GM15510 (cell line): ENCODE results near the gene IFT122.

Experiments used
- POLR2A ChIP-seq: IDR thresholded peaks from 3 replicates; pipeline ENCODE4 v1.6.1; 2011; ENCODE audit warnings: borderline replicate concordance; ENCODE audit not compliant: insufficient read length; ENCODE audit errors: extremely low read depth

IFT122 gene

DNA sequence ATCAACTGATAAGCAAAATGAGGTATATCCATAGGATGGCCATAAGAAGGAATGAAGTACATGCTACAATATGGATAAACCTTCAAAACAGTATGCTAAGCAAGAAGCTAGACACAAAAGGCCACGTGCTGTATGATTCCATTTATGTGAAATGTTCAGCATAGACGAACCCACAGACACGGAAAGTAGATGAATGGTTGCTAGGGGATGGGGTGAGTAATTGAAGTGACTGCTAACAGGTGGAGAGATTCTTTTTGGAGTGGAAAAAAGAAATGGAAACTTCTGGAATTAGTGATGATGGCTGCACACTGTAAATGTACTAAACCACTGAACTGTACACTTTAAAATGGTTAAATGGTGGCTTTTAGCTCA is 11.0 kb upstream of the IFT122 start:
- TF ChIP-seq POLR2A: no peak

DNA sequence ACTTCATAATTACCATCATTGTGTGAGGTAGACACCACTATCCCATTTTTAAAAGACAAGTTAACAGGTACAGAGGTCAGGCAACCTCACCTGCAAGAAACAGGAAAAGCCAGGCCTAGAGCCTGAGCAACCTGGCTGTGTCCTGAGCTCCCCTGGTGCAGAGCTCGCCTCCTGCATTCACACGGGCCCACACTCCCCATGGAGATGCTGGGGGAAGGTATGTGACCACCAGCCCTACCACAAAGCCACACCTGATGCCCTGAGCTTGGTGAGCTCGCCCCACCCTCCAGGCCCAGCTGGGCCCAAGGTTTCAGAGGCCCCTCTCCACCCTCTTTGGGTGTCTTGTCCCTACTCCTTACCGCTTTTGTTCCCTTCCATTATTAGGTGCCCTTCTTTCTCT is 10.4 kb upstream of the IFT122 start:
- no peak for TF ChIP-seq POLR2A

DNA sequence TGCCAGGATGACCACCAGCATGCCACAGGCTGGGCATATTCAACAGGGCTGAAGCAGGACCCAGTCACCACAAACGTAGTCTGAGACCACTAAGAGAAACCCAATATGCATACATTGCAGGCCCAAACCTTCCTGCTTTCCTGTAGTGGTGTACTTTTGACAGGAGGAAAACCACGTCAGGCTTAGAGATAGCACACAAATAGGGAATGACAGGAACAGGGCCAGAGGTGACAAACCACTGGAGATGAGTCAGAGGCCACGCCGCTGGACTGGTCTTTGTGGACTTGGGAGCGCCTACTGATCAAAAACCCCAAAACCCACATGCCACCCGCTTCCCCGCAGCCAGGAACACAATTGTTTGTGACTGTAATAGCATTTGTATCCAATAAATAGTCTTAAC is 8.0 kb upstream of the IFT122 start:
- no peak for TF ChIP-seq POLR2A

DNA sequence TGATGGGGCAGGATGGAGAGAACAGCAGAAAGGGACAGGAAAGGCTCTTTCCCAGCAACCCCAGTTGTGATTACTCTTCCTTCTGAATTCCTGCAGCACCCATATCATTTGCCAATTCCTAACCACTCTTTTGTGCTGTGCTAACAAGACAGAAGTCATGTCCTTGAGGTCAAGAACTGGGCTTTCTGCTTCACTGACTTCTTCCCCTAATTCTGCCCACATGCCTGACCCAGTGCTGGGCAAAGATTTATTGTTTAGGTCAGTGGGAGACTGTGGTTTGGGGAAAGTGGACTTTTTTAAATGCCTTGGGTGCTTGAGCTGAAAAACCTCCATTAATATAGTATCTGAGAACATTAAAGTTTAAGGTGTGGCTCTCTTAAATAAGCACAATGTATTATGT is 7.4 kb upstream of the IFT122 start:
- TF ChIP-seq POLR2A: no peak

DNA sequence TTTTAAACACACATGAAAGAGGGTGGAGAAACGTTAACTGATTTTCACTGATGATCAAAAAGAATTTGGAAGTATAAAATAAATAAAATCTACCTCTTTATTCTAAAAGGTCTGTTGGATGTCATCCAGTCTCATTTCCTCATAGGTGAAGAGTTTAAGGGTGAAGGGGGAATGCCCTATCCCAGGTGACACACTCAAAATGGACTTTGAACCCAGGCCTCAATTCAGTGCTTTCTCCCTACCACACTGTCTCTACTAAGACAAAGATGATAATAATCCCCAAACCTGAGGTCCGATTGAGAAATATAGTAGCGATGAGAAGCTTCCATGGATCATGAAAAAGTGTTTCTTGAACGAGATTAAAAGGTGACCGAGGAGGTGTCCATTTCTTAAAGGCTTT is 6.5 kb upstream of the IFT122 start:
- TF ChIP-seq POLR2A: no peak

- no peak for TF ChIP-seq POLR2A
These were observed 5.9 kb upstream of the IFT122 start for GRCh38 chr3:129434140-129434539.

DNA sequence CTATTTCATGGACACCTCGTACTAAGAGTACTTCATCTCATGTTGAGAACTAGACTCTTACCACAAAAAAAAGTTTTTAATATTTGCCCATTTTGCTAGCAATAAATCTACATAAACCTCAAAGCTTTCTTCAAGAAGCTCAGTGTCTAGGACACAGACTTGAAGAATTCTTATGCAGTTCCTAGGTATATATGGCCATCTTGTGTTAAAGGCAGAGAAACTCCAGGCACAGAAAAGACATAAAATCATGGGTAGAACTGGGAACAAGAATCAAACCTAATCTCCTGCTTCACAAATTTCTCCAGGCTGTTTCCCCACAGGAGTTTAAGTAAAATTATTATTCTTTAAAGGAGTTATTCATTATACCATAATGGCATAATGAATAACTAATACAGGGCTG is 4.7 kb upstream of the IFT122 start:
- TF ChIP-seq POLR2A: no peak

DNA sequence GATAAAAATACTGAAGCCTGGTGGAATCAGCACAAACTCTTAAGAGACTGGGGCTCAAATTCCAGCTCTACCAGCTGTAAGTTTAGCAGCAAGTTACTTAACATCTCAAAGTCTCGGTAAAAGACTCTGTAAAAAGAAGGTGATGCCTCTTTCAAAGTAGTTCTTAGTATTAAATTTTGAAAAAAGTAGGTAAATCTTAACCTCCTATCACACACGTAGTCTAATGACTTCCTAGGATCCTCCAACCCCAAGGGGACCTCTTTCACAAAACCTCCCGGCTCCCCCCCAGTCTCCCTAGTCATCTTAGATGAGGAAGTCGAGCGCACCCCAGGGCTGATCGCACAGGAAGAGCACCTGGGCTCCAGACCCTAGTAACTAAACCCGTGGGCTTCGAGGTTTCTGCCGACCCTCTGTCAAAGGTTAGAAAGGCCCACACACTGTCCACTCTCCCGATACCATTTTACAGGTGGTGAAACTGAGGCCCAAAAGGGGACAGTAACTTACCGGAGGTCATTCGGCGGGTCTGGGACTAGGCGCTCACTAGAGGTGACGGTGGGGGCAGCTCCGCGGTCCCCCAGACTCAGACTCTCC is 703 bp upstream of the IFT122 start:
- no peak for TF ChIP-seq POLR2A

DNA sequence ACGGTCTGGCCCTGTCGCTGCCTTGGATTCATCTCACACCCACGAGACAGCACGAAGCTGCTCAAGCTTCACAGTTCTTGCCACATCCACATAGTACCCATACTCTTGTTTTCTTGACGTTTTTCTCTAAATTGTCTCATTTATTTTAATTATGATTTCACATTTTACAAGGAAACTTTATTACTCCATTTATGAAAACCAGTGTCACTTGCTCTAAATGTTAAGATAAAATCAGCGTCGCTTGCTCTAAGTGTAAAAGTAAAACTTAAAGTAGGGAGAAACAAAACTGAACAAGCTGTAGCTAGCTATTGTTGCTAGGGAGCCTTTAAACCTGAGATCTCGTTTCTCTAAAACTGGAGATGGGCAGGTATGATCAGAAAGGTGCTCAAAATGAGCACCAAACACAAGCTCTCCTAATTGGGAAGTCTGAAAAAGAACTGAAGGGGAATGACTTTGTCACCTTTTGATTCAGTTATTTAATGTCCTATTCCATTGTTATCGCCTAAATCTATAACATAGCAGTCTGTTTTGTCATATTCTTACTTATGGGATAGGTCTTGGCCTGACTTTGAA is 680 bp downstream of the IFT122 start:
- no peak for TF ChIP-seq POLR2A

DNA sequence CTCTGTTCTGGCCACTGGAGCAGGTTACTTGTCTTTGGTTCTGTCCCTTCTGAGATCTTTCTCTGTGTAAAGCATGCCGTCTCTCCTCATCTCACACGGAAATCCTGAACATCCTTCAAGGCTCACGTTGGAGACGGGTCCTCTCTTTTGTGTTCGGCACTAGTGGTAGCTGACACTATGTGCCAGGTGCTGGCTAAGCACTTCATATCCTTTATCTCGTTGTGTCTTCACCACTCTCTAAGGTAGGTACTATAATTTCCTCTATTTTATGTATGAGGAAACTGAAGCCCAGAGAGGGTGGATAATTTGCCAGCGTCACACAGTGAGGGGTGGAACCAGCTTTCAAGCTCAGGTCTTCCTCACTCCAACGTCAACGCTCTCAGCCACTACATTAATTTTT is 1.2 kb downstream of the IFT122 start:
- TF ChIP-seq POLR2A: no peak

DNA sequence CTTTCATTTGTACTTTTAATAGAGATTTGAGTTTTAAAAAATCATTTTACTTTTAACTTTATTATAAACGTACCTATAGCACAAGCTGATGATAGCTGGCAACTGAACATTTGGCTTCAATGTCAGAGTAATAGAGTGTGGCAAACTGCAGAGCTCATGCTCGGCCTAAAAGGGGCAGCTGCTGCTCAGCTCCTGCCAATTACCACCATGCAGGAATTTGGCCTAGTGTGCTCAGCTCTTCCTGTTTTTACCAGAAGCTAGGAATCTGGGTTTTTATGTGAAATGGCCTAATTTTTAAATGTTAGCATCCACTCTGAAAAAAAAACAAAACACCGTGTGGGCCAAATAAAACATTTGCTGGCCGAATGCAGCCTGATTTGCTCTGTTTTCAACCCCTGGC is 1.8 kb downstream of the IFT122 start:
- no peak for TF ChIP-seq POLR2A

DNA sequence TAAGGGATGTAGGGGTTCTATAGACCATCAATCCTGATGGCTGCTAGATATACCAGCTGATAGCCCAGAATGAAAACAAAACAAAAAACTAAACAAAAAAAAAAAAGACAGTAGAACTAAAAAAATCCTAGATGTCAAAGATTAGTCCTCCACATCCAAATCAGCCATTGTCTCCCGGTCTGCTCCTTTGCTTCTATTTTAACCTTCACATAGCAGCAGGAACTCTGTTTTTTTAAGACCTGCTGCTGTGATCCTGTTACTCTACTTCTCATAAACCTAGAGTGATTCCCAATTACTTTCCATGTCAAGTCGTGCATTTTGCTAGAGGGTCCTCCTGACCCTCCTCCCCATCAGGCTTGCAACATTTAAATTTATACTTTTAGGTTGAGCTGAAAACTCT is 2.5 kb downstream of the IFT122 start:
- no peak for TF ChIP-seq POLR2A

- TF ChIP-seq POLR2A: no peak
These were observed 2.9 kb downstream of the IFT122 start for GRCh38 chr3:129442947-129443346.

DNA sequence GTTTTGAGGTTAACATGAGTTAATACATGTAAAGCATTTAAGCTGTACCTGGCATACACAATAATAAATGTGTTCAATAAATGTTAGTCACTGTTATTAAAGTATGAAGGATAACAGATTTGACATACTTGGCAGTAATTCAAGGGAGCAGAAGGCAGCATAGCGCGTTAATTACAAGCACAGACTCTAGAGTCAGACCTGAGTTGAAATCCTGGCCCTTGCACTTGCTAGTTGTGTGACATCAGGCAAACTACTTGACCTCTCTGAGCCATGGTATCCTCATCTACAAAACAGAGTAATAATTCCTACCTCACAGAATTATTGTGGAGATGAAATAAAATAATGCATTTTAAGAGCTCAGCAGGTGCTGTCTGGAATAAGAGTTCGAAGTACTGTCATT is 5.4 kb downstream of the IFT122 start:
- no peak for TF ChIP-seq POLR2A

DNA sequence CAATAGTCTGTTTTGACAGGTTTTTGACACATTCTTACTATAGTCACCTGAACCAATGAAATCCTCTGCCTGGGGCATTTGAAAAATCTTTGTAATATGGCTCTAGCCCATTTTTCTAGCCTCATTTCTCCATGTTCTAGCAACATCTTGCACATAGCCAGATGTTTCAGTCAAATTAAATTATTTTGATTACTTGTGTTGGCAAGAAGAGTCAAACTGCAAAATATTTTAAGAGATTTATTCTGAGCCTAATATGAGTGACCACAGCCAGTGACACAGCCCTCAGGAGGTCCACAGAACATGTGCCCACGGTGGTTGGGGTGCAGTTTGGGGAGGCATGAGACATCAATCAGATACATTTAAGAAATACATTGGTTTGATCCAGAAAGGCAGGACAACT is 6.9 kb downstream of the IFT122 start:
- TF ChIP-seq POLR2A: no peak

DNA sequence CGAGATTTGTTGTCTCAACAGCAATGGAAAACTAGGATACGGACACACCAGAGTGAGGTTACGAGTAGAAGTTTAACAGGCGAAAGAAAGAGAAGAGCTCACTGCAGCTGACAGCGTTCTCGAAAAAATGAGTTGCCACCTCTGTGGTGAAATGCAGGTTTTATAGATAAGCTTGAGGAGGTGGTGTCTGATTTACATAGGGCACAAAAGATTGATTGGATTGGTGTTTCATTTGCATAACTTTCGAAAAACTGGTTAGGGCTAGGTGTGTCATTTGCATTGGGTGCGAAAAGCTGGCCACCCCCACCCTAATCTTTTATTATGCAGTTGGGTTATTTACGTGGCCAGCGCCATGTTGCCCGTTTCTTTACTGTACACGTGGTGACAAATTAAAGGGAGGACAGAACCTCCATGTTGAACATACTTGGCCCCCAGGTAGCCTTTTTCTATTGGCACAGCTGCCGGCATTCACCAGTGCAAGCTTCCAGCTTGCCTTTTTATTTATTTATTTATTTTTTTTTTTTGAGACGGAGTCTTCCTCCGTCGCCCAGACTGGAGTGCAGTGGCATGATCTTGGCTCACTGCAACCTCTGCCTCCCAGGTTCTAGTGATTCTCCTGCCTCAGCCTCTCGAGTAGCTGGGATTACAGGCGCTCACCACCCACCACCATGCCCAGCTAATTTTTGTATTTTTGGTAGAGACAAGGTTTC is 8.3 kb downstream of the IFT122 start:
- TF ChIP-seq POLR2A: no peak
